ENCODE results near the gene CAMSAP1. TPM values are rescaled to one million over a fixed set of nuclear protein-coding genes. Genes with fewer than 3 reads are reported as not detected.

The CAMSAP1 gene
- total and polyA plus RNA-seq, 2 donors (not counting 1 experiment from before 2014, with no cell fraction given): 5.0 to 18.8 TPM

- no peak overlapping the region for H3K4me2 ChIP-seq (ENCODE audit: extremely low read depth, insufficient read depth, low read length)
- DNase-seq (ENCODE audit: low read depth in 2 of 2): no peak
- no peaks in the 10 kb centered on the region for H3K9me3 ChIP-seq (ENCODE audit: control insufficient read depth, insufficient read depth, low read depth, low read length)
- no peak overlapping the region for H3K27ac ChIP-seq (ENCODE audit: insufficient read depth, low read length)
- no peak overlapping the region for H3K9ac ChIP-seq (ENCODE audit: insufficient read depth, low read length)
- no peaks in the 10 kb centered on the region for H3K79me2 ChIP-seq (ENCODE audit: control insufficient read depth, insufficient read depth, low read length)
- TF ChIP-seq EZH2 (IDR thresholded peaks at IDR 0.05; ENCODE audit: low read length, missing control alignments): no peak
- no peak for TF ChIP-seq CTCF (conservative IDR thresholded peaks at IDR 0.05 in 1 of 2, IDR thresholded peaks at IDR 0.05 in 1 of 2; ENCODE audit: low read depth in 1 of 2, low read length in 2 of 2)
- peaks cover 3% of the 10 kb centered on the region for H3K36me3 ChIP-seq (ENCODE audit: control insufficient read depth, insufficient read depth, low read length)
- no peaks in the 10 kb centered on the region for H4K20me1 ChIP-seq (ENCODE audit: control insufficient read depth, extremely low read depth, insufficient read depth, low read length)
- no peak overlapping the region for H3K4me3 ChIP-seq (replicated peaks in 1 of 4; ENCODE audit: control extremely low read depth in 1 of 4, insufficient read depth in 1 of 4, low read depth in 3 of 4, low read length in 4 of 4)
- no peak overlapping the region for H2AFZ ChIP-seq (ENCODE audit: low read length)
- no peaks in the 10 kb centered on the region for H3K27me3 ChIP-seq (ENCODE audit: control insufficient read depth, insufficient read depth, low read length)
- no peaks in the 10 kb centered on the region for H3K4me1 ChIP-seq (ENCODE audit: control insufficient read depth, extremely low read depth, insufficient read depth, low read length)
Measured at GRCh38 chr9:135827301-135827700, 80.0 kb downstream of the CAMSAP1 start.

GRCh38 chr9:135826188-135826545 lies 81.2 kb downstream of the CAMSAP1 start:
- H2AFZ ChIP-seq (ENCODE audit: low read length): no peak overlapping the region
- H3K4me2 ChIP-seq (ENCODE audit: extremely low read depth, insufficient read depth, low read length): no peak overlapping the region
- H3K4me1 ChIP-seq (ENCODE audit: control insufficient read depth, extremely low read depth, insufficient read depth, low read length): no peaks in the 10 kb centered on the region
- H3K79me2 ChIP-seq (ENCODE audit: control insufficient read depth, insufficient read depth, low read length): no peaks in the 10 kb centered on the region
- no peaks in the 10 kb centered on the region for H4K20me1 ChIP-seq (ENCODE audit: control insufficient read depth, extremely low read depth, insufficient read depth, low read length)
- DNase-seq (ENCODE audit: low read depth in 2 of 2): no peak
- no peak overlapping the region for H3K9ac ChIP-seq (ENCODE audit: insufficient read depth, low read length)
- H3K9me3 ChIP-seq (ENCODE audit: control insufficient read depth, insufficient read depth, low read depth, low read length): no peaks in the 10 kb centered on the region
- no peak overlapping the region for H3K27ac ChIP-seq (ENCODE audit: insufficient read depth, low read length)
- no peaks in the 10 kb centered on the region for H3K27me3 ChIP-seq (ENCODE audit: control insufficient read depth, insufficient read depth, low read length)
- peaks cover 3% of the 10 kb centered on the region for H3K36me3 ChIP-seq (ENCODE audit: control insufficient read depth, insufficient read depth, low read length)
- TF ChIP-seq EZH2 (IDR thresholded peaks at IDR 0.05; ENCODE audit: low read length, missing control alignments): no peak
- TF ChIP-seq CTCF (conservative IDR thresholded peaks at IDR 0.05 in 1 of 2, IDR thresholded peaks at IDR 0.05 in 1 of 2; ENCODE audit: low read depth in 1 of 2, low read length in 2 of 2): no peak
- H3K4me3 ChIP-seq (replicated peaks in 1 of 4; ENCODE audit: control extremely low read depth in 1 of 4, insufficient read depth in 1 of 4, low read depth in 3 of 4, low read length in 4 of 4): no peak overlapping the region

GRCh38 chr9:135825435-135826187 lies 81.7 kb downstream of the CAMSAP1 start:
- no peak for TF ChIP-seq CTCF (conservative IDR thresholded peaks at IDR 0.05 in 1 of 2, IDR thresholded peaks at IDR 0.05 in 1 of 2; ENCODE audit: low read depth in 1 of 2, low read length in 2 of 2)
- no peak for TF ChIP-seq EZH2 (IDR thresholded peaks at IDR 0.05; ENCODE audit: low read length, missing control alignments)
- Histone ChIP-seq H3K27ac (ENCODE audit: insufficient read depth, low read length) (no peak overlapping the region), H3K4me3 (replicated peaks in 1 of 4; ENCODE audit: control extremely low read depth in 1 of 4, insufficient read depth in 1 of 4, low read depth in 3 of 4, low read length in 4 of 4) (no peak overlapping the region), H3K79me2 (ENCODE audit: control insufficient read depth, insufficient read depth, low read length) (no peaks in the 10 kb centered on the region), H4K20me1 (ENCODE audit: control insufficient read depth, extremely low read depth, insufficient read depth, low read length) (no peaks in the 10 kb centered on the region), H3K9ac (ENCODE audit: insufficient read depth, low read length) (no peak overlapping the region), H3K9me3 (ENCODE audit: control insufficient read depth, insufficient read depth, low read depth, low read length) (no peaks in the 10 kb centered on the region), H3K36me3 (ENCODE audit: control insufficient read depth, insufficient read depth, low read length) (peaks cover 3% of the 10 kb centered on the region), H2AFZ (ENCODE audit: low read length) (no peak overlapping the region), H3K27me3 (ENCODE audit: control insufficient read depth, insufficient read depth, low read length) (no peaks in the 10 kb centered on the region), H3K4me1 (ENCODE audit: control insufficient read depth, extremely low read depth, insufficient read depth, low read length) (no peaks in the 10 kb centered on the region), H3K4me2 (ENCODE audit: extremely low read depth, insufficient read depth, low read length) (no peak overlapping the region)
- DNase-seq (ENCODE audit: low read depth in 2 of 2): no peak
